HG03135 (cell line): ENCODE measurements around the gene TMEM117.

Source experiments
- ATAC-seq: cut with Tn5 transposase; IDR thresholded peaks from one replicate; pipeline ENCODE4 v1.9.1; 2021; ENCODE audit warnings: mild to moderate bottlenecking, moderate library complexity; ENCODE audit not compliant: unreplicated experiment

TMEM117 gene

DNA sequence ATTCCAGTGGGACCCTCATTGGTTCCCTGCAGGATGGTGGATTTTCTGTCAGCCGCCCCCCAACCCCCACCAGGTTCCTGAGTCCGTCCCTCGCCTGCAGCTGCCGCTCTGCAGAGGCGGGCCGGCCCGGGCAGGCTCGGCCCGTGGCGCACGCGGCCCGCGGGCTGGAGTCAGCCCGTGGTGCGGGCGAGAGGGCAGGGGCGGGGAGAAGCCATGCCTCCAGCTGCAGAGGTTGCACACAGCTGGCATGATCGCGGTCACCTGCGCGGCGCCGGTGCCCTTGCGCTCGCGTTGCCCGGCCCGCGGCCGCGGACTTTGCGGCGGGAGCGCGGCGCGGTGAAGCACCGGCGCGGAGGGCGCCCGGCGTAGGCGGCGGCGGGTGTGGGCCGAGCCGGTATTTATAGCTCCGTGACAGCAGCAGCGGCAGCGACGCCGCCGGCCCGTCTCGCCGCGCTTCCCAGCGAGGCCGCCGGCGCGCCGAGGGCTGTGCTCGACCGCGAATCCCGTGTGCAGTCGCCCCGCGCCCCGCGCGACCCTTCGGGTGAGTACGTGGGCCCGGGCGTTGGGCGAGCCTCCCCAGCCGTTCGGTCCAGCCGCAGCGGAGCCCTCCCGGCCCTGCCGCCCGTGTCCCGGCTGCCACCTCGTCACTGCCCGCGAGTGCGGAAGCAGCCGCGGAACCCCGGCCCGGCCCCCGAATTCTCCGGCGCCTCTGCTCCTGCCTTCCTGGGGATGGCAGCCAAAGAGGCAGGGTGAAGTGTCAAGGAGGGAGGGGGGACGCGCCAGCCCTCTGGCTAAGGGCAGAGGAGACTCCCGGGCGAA is at the start of gene TMEM117:
Gene TMEM117 (plus strand): TSS at position 426 of the 819 bp plus-strand sequence.
- peak; percentile 80 for ATAC-seq

DNA sequence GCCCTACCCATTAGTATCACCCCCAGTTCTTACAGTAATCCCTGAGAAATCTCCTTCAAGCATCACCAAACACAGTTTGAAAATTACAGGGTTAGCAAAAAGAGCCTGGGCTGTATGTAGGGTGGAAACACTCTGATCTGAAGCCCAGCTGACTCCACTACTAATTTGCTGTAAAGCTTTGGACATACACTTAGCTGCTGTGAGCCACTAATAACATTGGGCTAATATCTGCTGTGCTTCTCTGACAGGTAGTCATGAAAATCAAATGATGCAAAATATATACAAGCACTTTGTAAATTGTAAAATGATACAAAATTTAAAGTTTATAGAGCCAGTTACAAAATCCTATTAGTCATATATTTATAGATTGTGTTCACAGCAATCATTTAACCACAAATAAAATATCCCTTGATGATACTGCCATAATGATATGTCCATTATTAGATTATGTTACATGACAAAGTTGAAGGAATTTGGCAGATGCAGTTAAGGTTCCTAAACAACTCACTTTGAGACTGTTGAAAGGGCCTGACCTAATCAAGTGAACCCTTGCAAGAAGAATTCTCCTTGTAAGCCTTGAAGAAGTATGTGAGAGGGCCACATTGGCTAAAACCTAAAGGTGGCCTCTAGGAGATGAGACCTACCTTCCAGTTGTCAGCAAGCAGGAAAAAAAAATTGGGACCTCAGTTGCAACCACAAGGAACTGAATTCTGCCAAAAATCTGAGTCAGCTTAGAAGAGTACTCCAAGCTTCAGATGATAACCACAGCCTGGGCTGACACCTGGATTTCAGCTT is 48.8 kb upstream of the TMEM117 start:
- no peak for ATAC-seq

DNA sequence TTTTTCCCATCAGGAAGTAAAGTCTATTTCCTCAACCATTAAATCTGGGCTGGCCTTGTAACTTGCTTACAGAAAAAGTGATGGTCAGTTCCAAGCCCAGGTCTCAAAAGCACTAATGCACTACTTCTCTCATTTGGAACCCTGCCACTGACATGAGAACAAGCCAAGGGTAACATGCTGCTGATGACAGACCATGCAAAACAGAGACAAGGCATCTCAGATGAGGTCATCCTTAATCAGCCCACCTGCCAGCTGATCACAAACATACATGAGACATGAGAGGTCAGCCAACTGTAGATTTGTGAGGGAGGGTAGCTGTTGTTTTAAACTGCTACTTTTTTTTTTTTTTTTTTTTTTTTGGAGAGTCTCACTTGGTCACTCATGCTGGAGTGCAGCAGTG is 45.9 kb upstream of the TMEM117 start:
- no peak for ATAC-seq

- peak; percentile 49 for ATAC-seq
Measured at GRCh38 chr12:43795716-43796280, 40.1 kb upstream of the TMEM117 start.

DNA sequence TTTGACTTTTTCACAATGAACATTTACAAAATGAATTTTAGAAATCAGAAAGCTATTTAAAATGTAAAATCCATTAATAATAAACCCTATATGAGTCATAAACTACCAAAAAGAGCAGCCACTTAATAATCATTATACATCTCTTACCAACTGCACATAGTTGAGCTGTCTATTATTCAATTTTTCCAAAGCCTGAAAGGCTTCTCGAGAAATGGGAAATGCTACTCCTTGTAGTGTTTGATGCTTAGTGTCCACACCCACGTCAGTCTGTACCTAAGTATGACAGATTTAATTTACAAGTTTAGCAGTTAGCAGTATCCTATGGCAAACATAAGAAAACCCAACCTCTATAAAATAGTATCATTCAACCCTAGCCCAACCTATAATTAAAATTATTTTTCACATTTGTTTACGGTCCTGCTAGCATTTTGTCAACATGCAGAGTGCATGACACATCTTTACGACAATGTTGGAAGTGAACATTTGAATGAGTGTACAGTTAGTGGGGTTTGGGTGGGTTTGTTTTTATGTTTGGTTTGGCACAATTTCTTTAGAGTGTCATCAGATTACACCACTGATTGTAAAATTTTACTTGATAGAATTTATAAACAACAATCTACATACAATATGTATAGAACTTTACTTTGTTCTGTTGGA is 38.2 kb upstream of the TMEM117 start:
- ATAC-seq, result no peak

- ATAC-seq, result no peak
Measured at GRCh38 chr12:43805149-43805859, 30.6 kb upstream of the TMEM117 start.

- peak; percentile 97 for ATAC-seq
Measured at GRCh38 chr12:43805860-43806736, 29.8 kb upstream of the TMEM117 start, which contains the start of gene TWF1. TSS of gene TWF1 (minus strand) at chr12:43806317. CDS start at chr12:43806245, 72 bp downstream.

DNA sequence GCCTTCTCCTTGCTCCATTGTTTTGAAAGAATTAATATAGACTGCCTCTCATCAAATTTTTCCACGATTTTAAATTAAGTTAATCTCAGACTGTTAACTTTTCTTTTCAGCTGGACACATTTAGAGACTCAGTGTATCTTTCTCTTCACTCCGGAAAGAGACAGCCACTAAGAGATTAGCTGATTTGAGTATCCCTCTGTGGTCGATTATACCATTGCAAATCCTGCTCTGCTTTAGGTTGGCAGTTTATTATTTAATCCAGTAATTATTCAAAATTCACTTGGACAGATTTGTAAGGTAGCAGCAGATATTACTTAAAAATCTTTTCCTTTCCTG is 29.2 kb upstream of the TMEM117 start:
- no peak for ATAC-seq

- no peak for ATAC-seq
Measured at GRCh38 chr12:43807386-43807785, 28.5 kb upstream of the TMEM117 start.

DNA sequence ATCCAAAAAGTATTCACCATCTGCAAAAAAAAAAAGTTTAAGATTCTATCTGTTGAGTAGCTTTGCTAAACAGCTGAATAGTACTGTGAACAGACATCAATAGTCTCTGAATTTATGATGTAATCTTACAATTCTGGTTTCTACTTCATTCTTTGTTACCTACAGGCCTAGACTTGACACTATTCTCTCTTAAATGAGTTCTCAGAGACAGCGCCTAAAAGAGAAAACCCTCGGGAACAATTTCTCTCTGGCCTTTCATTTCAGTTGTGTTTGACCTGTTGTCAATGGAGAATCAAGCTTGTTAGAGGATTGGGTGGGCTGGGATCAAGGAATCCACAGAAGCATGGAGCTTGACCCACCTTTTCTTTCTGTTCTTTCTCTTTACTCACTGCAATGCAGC is 23.8 kb upstream of the TMEM117 start:
- ATAC-seq, result no peak

DNA sequence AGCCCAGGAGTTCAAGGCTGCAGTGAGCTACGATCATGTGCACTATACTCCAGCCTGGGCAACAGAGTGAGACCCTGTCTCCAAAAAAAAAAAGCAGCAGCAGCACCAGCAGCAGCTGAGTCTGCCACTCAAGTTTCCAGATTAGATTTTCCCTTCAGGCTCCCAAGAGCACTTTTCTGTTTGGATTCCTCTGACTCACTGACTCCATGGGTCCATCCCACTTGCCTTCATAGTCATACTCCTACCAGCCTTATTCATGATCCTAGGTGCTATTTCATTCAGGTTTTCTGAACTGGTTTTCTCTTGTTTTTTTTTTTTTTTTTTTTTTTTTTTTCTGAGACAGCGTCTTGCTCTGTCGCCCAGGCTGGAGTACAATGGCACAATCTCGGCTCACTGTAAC is 23.0 kb upstream of the TMEM117 start:
- no peak for ATAC-seq

DNA sequence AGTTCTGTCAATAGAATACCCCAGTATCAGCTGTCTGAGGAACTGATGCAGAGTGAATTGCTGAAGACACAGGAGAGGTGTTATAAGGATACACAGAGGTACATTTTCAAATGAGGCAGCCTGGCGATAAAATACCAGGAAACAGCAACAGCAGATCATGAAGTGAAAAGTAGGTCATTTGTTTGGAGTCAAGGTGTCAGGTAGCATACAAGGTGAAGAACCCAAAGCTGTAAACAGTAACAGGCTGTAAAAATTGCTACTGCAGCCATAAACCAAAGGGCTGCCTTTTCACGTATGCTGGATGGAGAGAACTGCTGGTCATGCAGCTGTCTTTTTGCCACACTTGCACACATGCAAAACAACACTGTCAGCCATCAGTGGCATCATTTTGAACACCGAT is 20.5 kb upstream of the TMEM117 start:
- ATAC-seq, result no peak

DNA sequence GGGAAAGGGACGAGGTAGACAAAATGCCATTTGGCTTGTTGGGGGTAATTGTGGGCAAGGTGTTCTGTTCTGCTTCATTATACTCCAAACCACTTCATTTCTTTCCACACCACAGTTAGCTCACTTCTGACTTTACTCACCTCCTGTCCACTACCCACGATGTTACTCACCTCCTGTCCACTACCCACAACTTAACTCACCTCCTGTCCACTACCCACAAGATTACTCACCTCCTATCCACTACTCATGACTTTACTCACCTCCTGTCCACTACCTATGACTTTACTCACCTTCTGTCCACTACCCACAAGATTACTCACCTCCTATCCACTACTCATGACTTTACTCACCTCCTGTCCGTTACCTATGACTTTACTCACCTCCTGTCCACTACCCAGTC is 19.7 kb upstream of the TMEM117 start:
- ATAC-seq, result no peak

DNA sequence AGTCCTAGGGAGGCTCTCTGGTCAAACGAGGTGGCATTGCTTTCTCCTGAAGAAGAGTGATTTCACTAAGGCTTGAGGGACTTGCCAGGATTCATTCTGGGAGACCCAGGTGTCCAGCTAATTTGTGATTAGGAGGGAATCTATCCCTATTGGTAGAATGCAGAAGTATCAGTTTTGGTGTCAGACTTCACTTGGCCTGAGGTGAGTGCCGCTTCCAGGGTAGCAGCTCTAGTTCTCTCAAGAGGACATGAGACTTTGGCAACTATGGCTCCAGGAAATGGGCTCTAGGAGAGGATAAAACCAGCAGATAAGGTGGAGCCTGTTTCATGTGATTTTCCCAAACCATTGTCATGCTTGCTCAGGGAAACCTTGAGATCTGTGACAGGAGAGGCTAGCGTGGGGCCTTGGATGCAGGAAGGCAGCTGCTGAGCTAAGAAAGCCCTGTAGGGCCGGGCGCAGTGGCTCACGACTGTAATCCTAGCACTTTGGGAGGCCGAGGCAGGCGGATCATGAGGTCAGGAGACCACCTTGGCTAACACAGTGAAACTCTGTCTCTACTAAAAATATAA is 11.6 kb upstream of the TMEM117 start:
- no peak for ATAC-seq

GRCh38 chr12:43826681-43827080 is 9.2 kb upstream of the TMEM117 start:
- ATAC-seq, result no peak

GRCh38 chr12:43827093-43827492 is 8.8 kb upstream of the TMEM117 start:
- ATAC-seq, result no peak

- no peak for ATAC-seq
Measured at GRCh38 chr12:43832463-43833168, 3.3 kb upstream of the TMEM117 start.

DNA sequence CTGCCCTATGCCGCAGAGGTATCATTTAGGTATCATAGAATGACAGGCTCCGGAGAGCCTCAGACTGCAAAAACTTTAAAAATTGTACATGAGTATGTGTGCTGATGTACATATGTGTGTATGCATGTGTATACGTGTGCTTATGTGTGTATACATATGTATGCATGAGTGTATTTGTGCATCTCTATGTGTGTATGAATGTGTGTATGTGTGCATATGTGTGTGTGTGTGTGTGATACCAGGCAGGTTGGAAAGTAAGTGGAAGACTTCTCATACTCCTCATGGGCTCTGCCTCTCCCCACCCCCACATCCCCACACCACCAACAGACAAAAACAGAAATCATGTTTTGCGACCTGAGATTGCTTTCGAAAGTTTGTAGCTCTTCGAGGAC is 621 bp upstream of the TMEM117 start:
- peak; percentile 1 for ATAC-seq

DNA sequence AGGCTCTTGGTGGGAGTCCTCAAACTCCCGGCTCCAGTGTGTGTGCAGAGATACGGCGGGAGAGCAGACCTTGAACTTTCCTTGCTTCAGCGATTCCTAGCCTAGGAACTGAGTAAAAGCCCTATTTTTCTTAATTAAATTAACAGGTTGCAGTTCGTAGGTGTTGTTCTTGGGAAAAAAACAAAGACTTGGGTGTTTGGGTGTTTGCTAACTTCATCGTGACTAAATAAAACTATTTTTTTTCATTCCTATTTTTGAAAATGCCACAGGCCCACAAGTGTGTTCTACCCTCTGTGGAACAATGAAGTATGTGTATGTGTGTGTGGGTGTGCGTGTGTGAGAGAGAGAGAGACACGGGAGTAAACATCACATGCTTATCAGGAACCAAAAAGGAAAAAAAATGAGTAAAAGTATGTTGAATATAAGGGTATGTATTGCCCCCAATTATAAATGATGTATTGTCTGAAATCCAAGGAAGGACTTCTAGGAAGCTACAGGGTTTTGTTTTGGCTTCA is 651 bp downstream of the TMEM117 start:
- peak; percentile 9 for ATAC-seq
